Smooth muscle cell (in vitro differentiated cells): ENCODE data around the gene TMIGD1. TPM values are rescaled to one million over a fixed set of nuclear protein-coding genes. Genes with fewer than 3 reads are reported as not detected.

Source experiments
- DNase-seq: peaks from one replicate; lab custom pipeline; 2025; ENCODE audit not compliant: unreplicated experiment; lab: John Stamatoyannopoulos, UW
- H2AFZ ChIP-seq: fragments of 200-600 bp; sonication (generic); 2 replicates; pipeline ENCODE4 v1.6.0; 2016; ENCODE audit warnings: antibody characterized with exemption, low read depth, mild to moderate bottlenecking
- H3F3A ChIP-seq: fragments of 200-600 bp; sonication (generic); 2 replicates; pipeline ENCODE4 v1.6.0; 2017; ENCODE audit warnings: antibody characterized with exemption, low read depth
- H3K27ac ChIP-seq: fragments of 200-600 bp; sonication (generic); 2 replicates; pipeline ENCODE4 v1.5.1; 2016; ENCODE audit warnings: low read depth, mild to moderate bottlenecking
- H3K27me3 ChIP-seq: fragments of 200-600 bp; sonication (generic); 2 replicates; pipeline ENCODE4 v1.6.1; 2016; ENCODE audit warnings: low read depth, mild to moderate bottlenecking
- H3K36me3 ChIP-seq: fragments of 200-600 bp; sonication (generic); 2 replicates; pipeline ENCODE4 v1.5.1; 2016; ENCODE audit warnings: low read depth
- H3K4me1 ChIP-seq: fragments of 200-600 bp; sonication (generic); 2 replicates; pipeline ENCODE4 v1.5.1; 2016; ENCODE audit warnings: low read depth
- H3K4me2 ChIP-seq: fragments of 200-600 bp; sonication (generic); 2 replicates; pipeline ENCODE4 v1.6.0; 2016; ENCODE audit warnings: mild to moderate bottlenecking
- H3K4me3 ChIP-seq: fragments of 200-600 bp; sonication (generic); 2 replicates; pipeline ENCODE4 v1.5.1; 2016; ENCODE audit warnings: mild to moderate bottlenecking
- H3K79me2 ChIP-seq: fragments of 200-600 bp; sonication (generic); 2 replicates; pipeline ENCODE4 v1.6.0; 2016; ENCODE audit warnings: low read depth, mild to moderate bottlenecking
- H3K9ac ChIP-seq: fragments of 200-600 bp; sonication (generic); 2 replicates; pipeline ENCODE4 v1.6.0; 2016; ENCODE audit warnings: low read depth
- H3K9me3 ChIP-seq: fragments of 200-600 bp; sonication (generic); replicated peaks from 2 replicates; pipeline ENCODE4 v1.5.1; 2016; ENCODE audit warnings: low read depth
- H4K20me1 ChIP-seq: fragments of 200-600 bp; sonication (generic); 2 replicates; pipeline ENCODE4 v1.6.0; 2016; ENCODE audit warnings: low read depth
- WGBS: methylation state at CpG from one replicate; pipeline ENCODE4 v1.1.7; 2016; ENCODE audit warnings: low lambda C conversion rate; 5-methylcytosine and 5-hydroxymethylcytosine counted together
- polyA plus RNA-seq: library from polyadenylated mRNA; unstranded; fragments of >200 nt; fragmentation: Nextera tagmentation; extraction: Ambion mirVana; gene quantifications from 2 replicates; pipeline ENCODE4 v1.2.1, GENCODE V29; 2016
- total RNA-seq: library from RNA; depleted of rRNA; stranded (reverse); fragments of >200 nt; gene quantifications from 2 replicates; pipeline ENCODE4 v1.2.3, GENCODE V29; 2014
- TF ChIP-seq, protein P1 (sequence below): fragments of 200-600 bp; sonication (generic); IDR thresholded peaks from 2 replicates; pipeline ENCODE4 v1.5.1; 2017; ENCODE audit warnings: borderline replicate concordance, mild to moderate bottlenecking, antibody characterized with exemption; ENCODE audit not compliant: insufficient read depth, poor library complexity, severe bottlenecking

Gene TMIGD1
- total and polyA plus RNA-seq, 2 experiments from 2014 or later: not detected

DNA sequence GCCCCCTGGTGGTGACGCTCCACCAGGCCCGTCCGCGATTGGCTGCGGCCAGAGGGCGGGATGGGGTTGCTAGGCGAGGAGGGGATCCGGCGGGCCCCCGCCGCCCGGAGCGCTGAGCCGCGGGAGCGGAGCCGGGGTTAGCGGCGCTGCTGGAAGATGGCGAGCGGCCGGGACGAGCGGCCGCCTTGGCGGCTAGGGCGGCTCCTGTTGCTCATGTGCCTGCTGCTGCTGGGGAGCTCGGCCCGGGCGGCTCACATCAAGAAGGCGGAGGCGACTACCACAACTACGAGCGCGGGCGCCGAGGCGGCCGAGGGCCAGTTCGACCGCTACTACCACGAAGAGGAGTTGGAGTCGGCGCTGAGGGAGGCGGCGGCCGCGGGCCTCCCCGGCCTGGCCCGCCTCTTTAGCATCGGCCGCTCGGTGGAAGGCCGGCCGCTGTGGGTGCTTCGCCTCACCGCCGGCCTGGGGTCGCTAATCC, 45.0 kb upstream of the TMIGD1 start, which contains the start of gene CPD:
Gene CPD, plus strand, starts transcription at position 103 of the 478 bp plus-strand sequence. Its CDS starts 54 bp downstream, at position 157.
- 1% methylated on average over 46 of the region's 59 CpGs for WGBS

DNA sequence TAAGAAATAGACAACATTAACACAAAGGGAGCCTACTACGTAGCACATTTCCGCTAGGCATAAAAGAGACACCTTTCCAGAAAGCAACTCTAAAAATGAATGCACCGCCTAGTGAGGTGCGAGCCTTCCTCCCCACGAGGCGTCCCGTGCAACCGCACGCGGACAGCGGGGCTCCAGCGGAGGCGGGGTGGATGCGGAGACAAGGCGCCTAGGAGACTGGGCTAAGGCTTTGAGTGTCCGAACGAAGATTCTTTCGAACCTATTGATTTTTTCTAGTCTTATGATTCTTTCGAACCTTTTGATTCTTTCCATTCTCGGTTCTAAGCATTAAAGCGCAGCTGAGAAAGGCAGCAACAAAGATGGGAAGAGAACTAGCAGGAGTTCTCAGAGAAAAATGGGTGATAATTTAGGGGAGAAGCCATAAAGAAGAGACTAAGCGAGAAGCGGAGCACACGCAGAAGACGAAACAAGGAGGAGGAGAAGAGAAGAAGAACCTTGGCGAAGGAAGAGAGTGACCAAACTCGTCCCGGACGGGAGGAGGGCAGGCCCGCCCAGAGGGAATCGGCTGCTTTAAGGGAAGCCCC, 44.5 kb upstream of the TMIGD1 start:
- no peaks in the 10 kb centered on the region for H3K36me3 ChIP-seq
- peak overlapping the region; percentile 99 for H2AFZ ChIP-seq
- peaks cover 36% of the 10 kb centered on the region for H3K79me2 ChIP-seq
- 7% methylated on average over 31 of the region's 31 CpGs for WGBS
- H3F3A ChIP-seq: peaks cover 9% of the 10 kb centered on the region
- H3K9me3 ChIP-seq: no peaks in the 10 kb centered on the region
- peak overlapping the region; percentile 89 for H3K4me2 ChIP-seq
- H3K4me3 ChIP-seq: peak overlapping the region; percentile 95
- DNase-seq: no peak
- H3K9ac ChIP-seq: peak overlapping the region; percentile 39
- TF ChIP-seq, protein P1, sequence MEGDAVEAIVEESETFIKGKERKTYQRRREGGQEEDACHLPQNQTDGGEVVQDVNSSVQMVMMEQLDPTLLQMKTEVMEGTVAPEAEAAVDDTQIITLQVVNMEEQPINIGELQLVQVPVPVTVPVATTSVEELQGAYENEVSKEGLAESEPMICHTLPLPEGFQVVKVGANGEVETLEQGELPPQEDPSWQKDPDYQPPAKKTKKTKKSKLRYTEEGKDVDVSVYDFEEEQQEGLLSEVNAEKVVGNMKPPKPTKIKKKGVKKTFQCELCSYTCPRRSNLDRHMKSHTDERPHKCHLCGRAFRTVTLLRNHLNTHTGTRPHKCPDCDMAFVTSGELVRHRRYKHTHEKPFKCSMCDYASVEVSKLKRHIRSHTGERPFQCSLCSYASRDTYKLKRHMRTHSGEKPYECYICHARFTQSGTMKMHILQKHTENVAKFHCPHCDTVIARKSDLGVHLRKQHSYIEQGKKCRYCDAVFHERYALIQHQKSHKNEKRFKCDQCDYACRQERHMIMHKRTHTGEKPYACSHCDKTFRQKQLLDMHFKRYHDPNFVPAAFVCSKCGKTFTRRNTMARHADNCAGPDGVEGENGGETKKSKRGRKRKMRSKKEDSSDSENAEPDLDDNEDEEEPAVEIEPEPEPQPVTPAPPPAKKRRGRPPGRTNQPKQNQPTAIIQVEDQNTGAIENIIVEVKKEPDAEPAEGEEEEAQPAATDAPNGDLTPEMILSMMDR: no peak
- no peaks in the 10 kb centered on the region for H3K27me3 ChIP-seq
- peaks cover 29% of the 10 kb centered on the region for H4K20me1 ChIP-seq
- peak overlapping the region; percentile 63 for H3K27ac ChIP-seq
- H3K4me1 ChIP-seq: peaks cover 44% of the 10 kb centered on the region

More for the DNA sequence above, 45.0 kb upstream of the TMIGD1 start, which contains the start of gene CPD:
- H3K27me3 ChIP-seq: no peaks in the 10 kb centered on the region
- H3K27ac ChIP-seq: peak within 1 kb of the TSS; percentile 63
- H3K4me2 ChIP-seq: peak within 1 kb of the TSS; percentile 89
- H3K9ac ChIP-seq: peak within 1 kb of the TSS; percentile 66
- peaks cover 34% of the 10 kb centered on the region for H4K20me1 ChIP-seq
- peak within 1 kb of the TSS; percentile 95 for H3K4me3 ChIP-seq
- peaks cover 48% of the 10 kb centered on the region for H3K4me1 ChIP-seq
- no peaks in the 10 kb centered on the region for H3K36me3 ChIP-seq
- H3K79me2 ChIP-seq: peaks cover 40% of the 10 kb centered on the region
- peaks cover 9% of the 10 kb centered on the region for H3F3A ChIP-seq
- TF ChIP-seq, protein P1: no peak
- H2AFZ ChIP-seq: peak within 1 kb of the TSS; percentile 99
- peak; percentile 86 for DNase-seq
- H3K9me3 ChIP-seq: no peaks in the 10 kb centered on the region

DNA sequence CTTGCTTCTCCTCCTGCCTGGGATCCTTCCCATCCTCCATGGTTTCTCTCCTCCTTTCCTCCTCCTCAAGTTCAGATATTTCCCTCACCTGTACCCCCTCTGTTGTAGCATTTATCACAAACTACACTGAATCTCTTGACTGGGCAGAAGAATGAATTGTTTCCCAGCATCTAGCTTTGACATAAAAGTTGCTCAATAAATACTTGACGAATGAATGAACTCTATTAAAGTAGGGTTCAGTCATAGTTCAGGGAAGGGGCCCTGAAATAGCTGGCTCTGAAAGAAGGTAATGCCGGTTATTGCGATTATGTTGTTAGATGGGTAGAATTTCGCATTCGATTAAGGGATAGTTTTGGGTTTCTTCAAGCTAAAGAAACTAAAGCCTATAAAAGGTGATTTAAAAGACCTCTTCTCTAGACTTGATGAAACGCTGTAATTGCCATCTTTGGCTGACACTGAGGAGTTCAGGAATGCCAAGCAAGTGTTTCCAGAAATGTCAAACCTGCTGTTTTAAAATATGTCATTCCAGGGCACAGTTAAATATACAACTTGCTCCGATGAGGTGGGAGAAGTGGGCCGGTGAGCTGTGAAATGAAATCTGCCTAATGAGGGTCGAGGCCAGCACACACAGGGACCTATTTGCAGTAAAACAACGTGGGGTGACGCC, 43.9 kb upstream of the TMIGD1 start:
- Histone ChIP-seq H4K20me1 (peaks cover 28% of the 10 kb centered on the region), H3K4me2 (peak overlapping the region; percentile 89), H3K4me1 (peaks cover 41% of the 10 kb centered on the region), H3K79me2 (peaks cover 30% of the 10 kb centered on the region), H2AFZ (peak overlapping the region; percentile 99), H3K9me3 (no peaks in the 10 kb centered on the region), H3K36me3 (no peaks in the 10 kb centered on the region), H3K9ac (no peak overlapping the region), H3K27ac (no peak overlapping the region), H3K27me3 (no peaks in the 10 kb centered on the region), H3K4me3 (peak overlapping the region; percentile 95), H3F3A (peaks cover 9% of the 10 kb centered on the region)
- no peak for DNase-seq
- 72% methylated on average over 11 of the region's 11 CpGs for WGBS
- TF ChIP-seq, protein P1: no peak
